HEK293 (cell line): ENCODE results near the gene EPHB3.

Experiments used
- CTCF ChIA-PET: fragments of 350-600 bp; formaldehyde crosslinking; extraction: SDS; loops from one replicate; lab custom pipeline; 2021; ENCODE audit warnings: antibody characterized with exemption; lab: Yijun Ruan, JAX
- POLR2A ChIA-PET: fragments of 300-600 bp; formaldehyde crosslinking; extraction: SDS; loops from one replicate; lab custom pipeline; 2020; ENCODE audit warnings: antibody characterized with exemption, inconsistent platforms; lab: Yijun Ruan, JAX
- H3K27ac ChIP-seq: fragments of 200-500 bp; sonication (Bioruptor generic); 2 replicates; pipeline ENCODE4 v1.5.1; 2014; ENCODE audit warnings: low read depth, low read length, control low read depth, inconsistent platforms; ENCODE audit errors: extremely low read depth
- H3K36me3 ChIP-seq, 2 experiments: fragments of 200-500 bp in 1 of 2; sonication (Bioruptor generic) in 1 of 2; 1 replicate in 1 of 2; 2 replicates in 1 of 2; pipeline ENCODE4 v1.5.1; 2014 to 2017; ENCODE audit warnings: inconsistent platforms in 2 of 2, low read length in 2 of 2; ENCODE audit not compliant: control insufficient read depth in 2 of 2, insufficient read depth in 1 of 2
- H3K4me1 ChIP-seq: fragments of 200-500 bp; sonication (Bioruptor generic); 2 replicates; pipeline ENCODE4 v1.5.1; 2014; ENCODE audit warnings: mild to moderate bottlenecking, low read length, inconsistent platforms; ENCODE audit not compliant: control insufficient read depth, insufficient read depth
- H3K4me3 ChIP-seq: 2 replicates; pipeline ENCODE4 v1.5.1; 2011; ENCODE audit warnings: low read depth, mild to moderate bottlenecking, control low read depth, low read length, moderate library complexity
- H3K9me3 ChIP-seq: fragments of 200-500 bp; sonication (Bioruptor generic); 2 replicates; pipeline ENCODE4 v1.5.1; 2014; ENCODE audit warnings: low read depth, low read length, inconsistent platforms; ENCODE audit not compliant: control insufficient read depth, insufficient read depth
- EGR2 ChIP-seq: fragments of 450-650 bp; formaldehyde crosslinking; IDR thresholded peaks from 2 replicates; pipeline ENCODE4 v1.5.1; 2016; ENCODE audit warnings: low read depth, missing biosample characterization, missing genetic modification characterization
- GLIS2 ChIP-seq: fragments of 450-650 bp; formaldehyde crosslinking; IDR thresholded peaks from 2 replicates; pipeline ENCODE4 v1.5.1; 2016; ENCODE audit warnings: missing biosample characterization, missing genetic modification characterization
- KLF7 ChIP-seq: fragments of 450-650 bp; formaldehyde crosslinking; IDR thresholded peaks from 2 replicates; pipeline ENCODE4 v1.5.1; 2016; ENCODE audit warnings: missing biosample characterization, missing genetic modification characterization, borderline replicate concordance
- OVOL3 ChIP-seq: fragments of 450-650 bp; formaldehyde crosslinking; IDR thresholded peaks from 2 replicates; pipeline ENCODE4 v1.5.1; 2016; ENCODE audit warnings: missing biosample characterization, missing genetic modification characterization
- WT1 ChIP-seq: fragments of 450-650 bp; formaldehyde crosslinking; IDR thresholded peaks from 2 replicates; pipeline ENCODE4 v1.5.1; 2016; ENCODE audit warnings: missing biosample characterization, missing genetic modification characterization
- ZBTB7A ChIP-seq: fragments of 450-650 bp; formaldehyde crosslinking; IDR thresholded peaks from 2 replicates; pipeline ENCODE4 v1.5.1; 2016; ENCODE audit warnings: low read depth, missing biosample characterization, missing genetic modification characterization
- ZFHX2 ChIP-seq: fragments of 450-650 bp; formaldehyde crosslinking; conservative IDR thresholded peaks from 2 replicates; pipeline ENCODE4 v1.5.1; 2016; ENCODE audit warnings: missing biosample characterization, missing genetic modification characterization
- ZNF140 ChIP-seq: fragments of 450-650 bp; formaldehyde crosslinking; IDR thresholded peaks from 2 replicates; pipeline ENCODE4 v1.5.1; 2016; ENCODE audit warnings: missing biosample characterization, missing genetic modification characterization
- ZNF146 ChIP-seq: fragments of 450-650 bp; formaldehyde crosslinking; IDR thresholded peaks from 2 replicates; pipeline ENCODE4 v1.5.1; 2016; ENCODE audit warnings: missing biosample characterization, missing genetic modification characterization
- ZNF16 ChIP-seq: fragments of 450-650 bp; formaldehyde crosslinking; IDR thresholded peaks from 2 replicates; pipeline ENCODE4 v1.5.1; 2016; ENCODE audit warnings: low read depth, missing biosample characterization, missing genetic modification characterization
- ZNF169 ChIP-seq: fragments of 450-650 bp; formaldehyde crosslinking; IDR thresholded peaks from 2 replicates; pipeline ENCODE4 v1.5.1; 2016; ENCODE audit warnings: missing biosample characterization, missing genetic modification characterization
- ZNF175 ChIP-seq: fragments of 450-650 bp; formaldehyde crosslinking; IDR thresholded peaks from 2 replicates; pipeline ENCODE4 v1.5.1; 2016; ENCODE audit warnings: missing biosample characterization, missing genetic modification characterization
- ZNF248 ChIP-seq: fragments of 450-650 bp; formaldehyde crosslinking; IDR thresholded peaks from 2 replicates; pipeline ENCODE4 v1.5.1; 2017; ENCODE audit warnings: missing biosample characterization, missing genetic modification characterization
- ZNF324 ChIP-seq: fragments of 450-650 bp; formaldehyde crosslinking; IDR thresholded peaks from 2 replicates; pipeline ENCODE4 v1.5.1; 2016; ENCODE audit warnings: missing biosample characterization, missing genetic modification characterization
- ZNF366 ChIP-seq: fragments of 450-650 bp; formaldehyde crosslinking; conservative IDR thresholded peaks from 2 replicates; pipeline ENCODE4 v1.5.1; 2016; ENCODE audit warnings: missing biosample characterization, missing genetic modification characterization
- ZNF548 ChIP-seq: fragments of 450-650 bp; formaldehyde crosslinking; IDR thresholded peaks from 2 replicates; pipeline ENCODE4 v1.5.1; 2016; ENCODE audit warnings: missing biosample characterization, missing genetic modification characterization
- ZNF623 ChIP-seq: fragments of 450-650 bp; formaldehyde crosslinking; IDR thresholded peaks from 2 replicates; pipeline ENCODE4 v1.5.1; 2016; ENCODE audit warnings: missing biosample characterization, missing genetic modification characterization
- ZNF843 ChIP-seq: fragments of 450-650 bp; formaldehyde crosslinking; IDR thresholded peaks from 2 replicates; pipeline ENCODE4 v1.5.1; 2016; ENCODE audit warnings: missing biosample characterization, missing genetic modification characterization
- TF ChIP-seq, protein P1 (sequence below): fragments of 450-650 bp; formaldehyde crosslinking; IDR thresholded peaks from 2 replicates; pipeline ENCODE4 v1.5.1; 2016; ENCODE audit warnings: missing biosample characterization, missing genetic modification characterization
- TF ChIP-seq, protein P2 (sequence below): fragments of 450-650 bp; formaldehyde crosslinking; IDR thresholded peaks from 2 replicates; pipeline ENCODE4 v1.5.1; 2016; ENCODE audit warnings: missing biosample characterization, missing genetic modification characterization
- TF ChIP-seq, protein P3 (sequence below): fragments of 450-650 bp; formaldehyde crosslinking; IDR thresholded peaks from 2 replicates; pipeline ENCODE4 v1.5.1; 2016; ENCODE audit warnings: missing biosample characterization, missing genetic modification characterization
- TF ChIP-seq, protein P4 (sequence below): fragments of 450-650 bp; IDR thresholded peaks from 2 replicates; pipeline ENCODE4 v1.5.1; 2018; ENCODE audit warnings: missing biosample characterization, mild to moderate bottlenecking, missing genetic modification characterization
- TF ChIP-seq, protein P5 (sequence below): fragments of 450-650 bp; formaldehyde crosslinking; IDR thresholded peaks from 2 replicates; pipeline ENCODE4 v1.5.1; 2016; ENCODE audit warnings: missing biosample characterization, missing genetic modification characterization, low read depth
- TF ChIP-seq, protein P6 (sequence below): fragments of 450-650 bp; formaldehyde crosslinking; IDR thresholded peaks from 2 replicates; pipeline ENCODE4 v1.5.1; 2016; ENCODE audit warnings: missing biosample characterization, missing genetic modification characterization

EPHB3 gene

DNA sequence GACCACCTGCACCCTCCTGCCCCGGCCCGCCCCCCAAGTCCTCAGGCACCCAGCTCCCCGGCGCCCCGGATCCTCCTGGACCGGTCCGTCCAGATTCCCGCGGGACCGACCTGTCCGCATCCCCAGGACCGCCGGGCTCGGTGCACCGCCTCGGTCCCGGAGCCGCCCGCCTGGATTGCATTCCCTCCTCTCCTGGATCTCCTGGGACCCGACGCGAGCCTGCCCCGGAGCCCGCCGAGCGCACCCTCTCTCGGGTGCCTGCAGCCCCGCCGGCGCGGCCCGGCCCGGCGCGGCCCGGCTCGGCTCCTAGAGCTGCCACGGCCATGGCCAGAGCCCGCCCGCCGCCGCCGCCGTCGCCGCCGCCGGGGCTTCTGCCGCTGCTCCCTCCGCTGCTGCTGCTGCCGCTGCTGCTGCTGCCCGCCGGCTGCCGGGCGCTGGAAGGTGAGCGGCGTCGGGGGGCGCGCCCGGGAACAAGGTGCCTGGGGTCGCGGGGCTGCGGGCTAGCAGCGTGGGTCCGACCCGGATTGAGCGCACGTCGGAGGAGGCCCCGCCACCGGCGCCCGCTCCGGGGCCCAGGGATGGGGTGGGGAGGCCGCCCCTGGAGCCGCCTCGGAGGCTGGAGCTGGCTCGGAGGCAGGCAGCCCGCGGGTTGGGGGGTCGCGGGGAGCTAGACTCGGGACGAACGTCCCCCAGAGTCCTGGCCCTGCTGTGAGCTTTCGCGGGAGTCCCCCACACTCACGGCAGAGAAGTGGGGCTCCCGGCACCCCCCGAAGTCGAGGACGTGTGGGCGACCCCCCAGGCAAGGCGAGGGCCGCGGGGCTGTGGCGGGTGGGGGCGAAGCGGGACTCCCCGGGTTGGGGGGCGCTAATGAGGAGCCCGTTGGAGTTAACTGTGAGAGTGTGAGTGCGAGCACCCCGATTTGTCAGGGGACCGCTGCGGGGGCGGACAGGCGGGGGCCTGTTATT, 610 bp downstream of the EPHB3 start (continued):
- no peak for TF ChIP-seq ZNF16 (tag by site-specific recombination)
- TF ChIP-seq, protein P1, sequence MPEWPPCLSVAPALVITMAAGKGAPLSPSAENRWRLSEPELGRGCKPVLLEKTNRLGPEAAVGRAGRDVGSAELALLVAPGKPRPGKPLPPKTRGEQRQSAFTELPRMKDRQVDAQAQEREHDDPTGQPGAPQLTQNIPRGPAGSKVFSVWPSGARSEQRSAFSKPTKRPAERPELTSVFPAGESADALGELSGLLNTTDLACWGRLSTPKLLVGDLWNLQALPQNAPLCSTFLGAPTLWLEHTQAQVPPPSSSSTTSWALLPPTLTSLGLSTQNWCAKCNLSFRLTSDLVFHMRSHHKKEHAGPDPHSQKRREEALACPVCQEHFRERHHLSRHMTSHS (tag by site-specific recombination): no peak
- TF ChIP-seq ZNF146: no peak
- no peak for TF ChIP-seq ZNF623
- TF ChIP-seq ZNF248 (tag by site-specific recombination): no peak
- 0 out of 2 replicates have a peak, but pooled peaks have one; percentile 13 for TF ChIP-seq ZNF843 (tag by site-specific recombination)
- TF ChIP-seq ZNF548 (tag by site-specific recombination): no peak
- TF ChIP-seq, protein P2, sequence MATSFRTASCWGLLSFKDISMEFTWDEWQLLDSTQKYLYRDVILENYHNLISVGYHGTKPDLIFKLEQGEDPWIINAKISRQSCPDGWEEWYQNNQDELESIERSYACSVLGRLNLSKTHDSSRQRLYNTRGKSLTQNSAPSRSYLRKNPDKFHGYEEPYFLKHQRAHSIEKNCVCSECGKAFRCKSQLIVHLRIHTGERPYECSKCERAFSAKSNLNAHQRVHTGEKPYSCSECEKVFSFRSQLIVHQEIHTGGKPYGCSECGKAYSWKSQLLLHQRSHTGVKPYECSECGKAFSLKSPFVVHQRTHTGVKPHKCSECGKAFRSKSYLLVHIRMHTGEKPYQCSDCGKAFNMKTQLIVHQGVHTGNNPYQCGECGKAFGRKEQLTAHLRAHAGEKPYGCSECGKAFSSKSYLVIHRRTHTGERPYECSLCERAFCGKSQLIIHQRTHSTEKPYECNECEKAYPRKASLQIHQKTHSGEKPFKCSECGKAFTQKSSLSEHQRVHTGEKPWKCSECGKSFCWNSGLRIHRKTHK (tag by site-specific recombination): no peak
- TF ChIP-seq ZNF366: no peak
- 0 out of 2 replicates have a peak, but pooled peaks have one; percentile 21 for TF ChIP-seq ZBTB7A (tag by site-specific recombination)

DNA sequence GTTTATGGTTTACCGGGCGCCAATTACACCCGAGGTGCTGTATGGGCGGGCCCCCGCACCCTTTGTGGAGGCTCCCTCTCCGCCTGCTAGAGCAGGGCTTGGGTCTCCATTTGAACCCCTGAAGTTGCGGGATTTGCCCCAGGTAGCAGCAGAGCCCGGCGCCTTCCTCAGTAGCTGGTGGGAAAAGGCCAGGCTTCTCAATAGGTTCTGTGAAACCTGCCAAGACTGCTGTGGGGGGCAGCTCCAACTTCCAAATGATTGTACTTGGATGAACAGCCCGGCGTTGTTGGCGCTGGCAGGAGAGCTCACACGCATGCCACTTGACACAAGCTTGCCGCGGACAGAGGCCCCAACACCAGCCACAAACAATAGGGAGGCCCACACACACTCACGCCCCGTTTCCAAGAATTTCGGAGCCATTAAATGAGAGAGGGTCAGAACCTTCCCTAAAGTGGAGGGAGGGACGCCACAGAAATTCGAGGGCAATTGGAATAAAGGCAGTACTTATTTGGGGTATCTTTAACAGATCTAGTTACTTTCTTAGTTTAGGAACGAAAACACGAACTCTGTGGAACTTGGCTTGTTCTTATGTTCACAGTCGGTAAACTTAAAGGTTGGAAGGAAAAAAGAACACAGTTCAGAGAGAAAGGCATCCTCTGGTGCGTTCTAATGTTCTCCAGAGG, 1.4 kb downstream of the EPHB3 start:
- TF ChIP-seq ZFHX2 (tag by site-specific recombination): 0 out of 2 replicates have a peak, but pooled peaks have one; percentile 2
- no peak for TF ChIP-seq GLIS2 (tag by site-specific recombination)
- H3K4me1 ChIP-seq: peaks cover 3% of the 10 kb centered on the region; the same call in 1 of the 2 replicates
- POLR2A ChIA-PET: no interaction called here
- no peak overlapping the region for H3K27ac ChIP-seq
- H3K4me3 ChIP-seq: no peak overlapping the region
- no peaks in the 10 kb centered on the region for H3K9me3 ChIP-seq
- H3K36me3 ChIP-seq: no peaks in the 10 kb centered on the region
- CTCF ChIA-PET: no interaction called here

DNA sequence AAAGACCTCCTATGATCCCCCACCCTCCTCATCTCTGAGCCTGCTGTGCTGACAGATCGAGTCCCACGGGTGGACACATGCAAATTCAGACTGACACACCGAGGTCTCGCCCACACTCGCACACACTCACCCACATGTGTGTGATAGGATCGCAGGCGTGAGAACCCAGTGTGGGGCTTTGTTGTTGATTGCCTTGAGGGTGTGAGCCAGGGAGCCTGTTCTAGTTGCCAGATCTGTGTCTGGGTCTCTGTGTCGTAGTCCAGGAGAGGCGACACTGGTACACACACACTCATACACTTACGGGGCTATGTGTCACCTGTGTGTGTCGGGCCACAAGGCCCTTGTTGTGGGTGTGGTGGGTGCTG, 2.0 kb downstream of the EPHB3 start:
- POLR2A ChIA-PET: no interaction called here
- peaks cover 3% of the 10 kb centered on the region; the same call in 1 of the 2 replicates for H3K4me1 ChIP-seq
- no peak overlapping the region for H3K27ac ChIP-seq
- CTCF ChIA-PET: no interaction called here
- no peaks in the 10 kb centered on the region for H3K9me3 ChIP-seq
- no peaks in the 10 kb centered on the region for H3K36me3 ChIP-seq
- H3K4me3 ChIP-seq: no peak overlapping the region
- TF ChIP-seq ZNF175 (tag by site-specific recombination) (no peak), ZNF169 (tag by site-specific recombination) (no peak), WT1 (tag by site-specific recombination) (no peak), EGR2 (tag by site-specific recombination) (peak; percentile 72), OVOL3 (tag by site-specific recombination) (no peak), ZNF366 (no peak), ZNF140 (tag by site-specific recombination) (no peak), ZNF324 (tag by site-specific recombination) (no peak), ZFHX2 (tag by site-specific recombination) (peak; percentile 87), KLF7 (tag by site-specific recombination) (no peak)
- TF ChIP-seq, protein P3, sequence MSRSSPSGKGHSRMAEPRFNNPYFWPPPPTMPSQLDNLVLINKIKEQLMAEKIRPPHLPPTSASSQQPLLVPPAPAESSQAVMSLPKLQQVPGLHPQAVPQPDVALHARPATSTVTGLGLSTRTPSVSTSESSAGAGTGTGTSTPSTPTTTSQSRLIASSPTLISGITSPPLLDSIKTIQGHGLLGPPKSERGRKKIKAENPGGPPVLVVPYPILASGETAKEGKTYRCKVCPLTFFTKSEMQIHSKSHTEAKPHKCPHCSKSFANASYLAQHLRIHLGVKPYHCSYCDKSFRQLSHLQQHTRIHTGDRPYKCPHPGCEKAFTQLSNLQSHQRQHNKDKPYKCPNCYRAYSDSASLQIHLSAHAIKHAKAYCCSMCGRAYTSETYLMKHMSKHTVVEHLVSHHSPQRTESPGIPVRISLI (tag by site-specific recombination): no peak
- TF ChIP-seq, protein P4, sequence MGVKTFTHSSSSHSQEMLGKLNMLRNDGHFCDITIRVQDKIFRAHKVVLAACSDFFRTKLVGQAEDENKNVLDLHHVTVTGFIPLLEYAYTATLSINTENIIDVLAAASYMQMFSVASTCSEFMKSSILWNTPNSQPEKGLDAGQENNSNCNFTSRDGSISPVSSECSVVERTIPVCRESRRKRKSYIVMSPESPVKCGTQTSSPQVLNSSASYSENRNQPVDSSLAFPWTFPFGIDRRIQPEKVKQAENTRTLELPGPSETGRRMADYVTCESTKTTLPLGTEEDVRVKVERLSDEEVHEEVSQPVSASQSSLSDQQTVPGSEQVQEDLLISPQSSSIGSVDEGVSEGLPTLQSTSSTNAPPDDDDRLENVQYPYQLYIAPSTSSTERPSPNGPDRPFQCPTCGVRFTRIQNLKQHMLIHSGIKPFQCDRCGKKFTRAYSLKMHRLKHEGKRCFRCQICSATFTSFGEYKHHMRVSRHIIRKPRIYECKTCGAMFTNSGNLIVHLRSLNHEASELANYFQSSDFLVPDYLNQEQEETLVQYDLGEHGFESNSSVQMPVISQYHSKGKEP (tag by site-specific recombination): no peak
- TF ChIP-seq, protein P5, sequence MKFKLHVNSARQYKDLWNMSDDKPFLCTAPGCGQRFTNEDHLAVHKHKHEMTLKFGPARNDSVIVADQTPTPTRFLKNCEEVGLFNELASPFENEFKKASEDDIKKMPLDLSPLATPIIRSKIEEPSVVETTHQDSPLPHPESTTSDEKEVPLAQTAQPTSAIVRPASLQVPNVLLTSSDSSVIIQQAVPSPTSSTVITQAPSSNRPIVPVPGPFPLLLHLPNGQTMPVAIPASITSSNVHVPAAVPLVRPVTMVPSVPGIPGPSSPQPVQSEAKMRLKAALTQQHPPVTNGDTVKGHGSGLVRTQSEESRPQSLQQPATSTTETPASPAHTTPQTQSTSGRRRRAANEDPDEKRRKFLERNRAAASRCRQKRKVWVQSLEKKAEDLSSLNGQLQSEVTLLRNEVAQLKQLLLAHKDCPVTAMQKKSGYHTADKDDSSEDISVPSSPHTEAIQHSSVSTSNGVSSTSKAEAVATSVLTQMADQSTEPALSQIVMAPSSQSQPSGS: no peak
- TF ChIP-seq, protein P6, sequence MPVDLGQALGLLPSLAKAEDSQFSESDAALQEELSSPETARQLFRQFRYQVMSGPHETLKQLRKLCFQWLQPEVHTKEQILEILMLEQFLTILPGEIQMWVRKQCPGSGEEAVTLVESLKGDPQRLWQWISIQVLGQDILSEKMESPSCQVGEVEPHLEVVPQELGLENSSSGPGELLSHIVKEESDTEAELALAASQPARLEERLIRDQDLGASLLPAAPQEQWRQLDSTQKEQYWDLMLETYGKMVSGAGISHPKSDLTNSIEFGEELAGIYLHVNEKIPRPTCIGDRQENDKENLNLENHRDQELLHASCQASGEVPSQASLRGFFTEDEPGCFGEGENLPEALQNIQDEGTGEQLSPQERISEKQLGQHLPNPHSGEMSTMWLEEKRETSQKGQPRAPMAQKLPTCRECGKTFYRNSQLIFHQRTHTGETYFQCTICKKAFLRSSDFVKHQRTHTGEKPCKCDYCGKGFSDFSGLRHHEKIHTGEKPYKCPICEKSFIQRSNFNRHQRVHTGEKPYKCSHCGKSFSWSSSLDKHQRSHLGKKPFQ: no peak
